ENCODE results near the gene PHF19. TPM values are rescaled to one million over a fixed set of nuclear protein-coding genes. Genes with fewer than 3 reads are reported as not detected.

Gene PHF19
- polyA plus RNA-seq, 1 of the 3 experiments (the other 2 are of a cell fraction): 33.4 TPM

- no peak for DNase-seq
- H3K9me3 ChIP-seq: no peaks in the 10 kb centered on the region
- H2AFZ ChIP-seq (ENCODE audit: low read depth): no peak overlapping the region
- WGBS (ENCODE audit: low lambda C conversion rate): 93% methylated on average over 14 of the region's 14 CpGs
- TF ChIP-seq RFX5 (IDR thresholded peaks at IDR 0.05; ENCODE audit: low read length) (no peak), EP300 (IDR thresholded peaks at IDR 0.05; ENCODE audit: borderline replicate concordance in 1 of 2, low read depth in 1 of 2, low read length in 1 of 2) (no peak), FOXM1 (IDR thresholded peaks at IDR 0.05; ENCODE audit: low read depth) (no peak), PBX3 (IDR thresholded peaks at IDR 0.05) (no peak), GABPA (IDR thresholded peaks at IDR 0.05; ENCODE audit: low read depth) (no peak), NFIC (IDR thresholded peaks at IDR 0.05; ENCODE audit: borderline replicate concordance) (no peak), ZBTB33 (IDR thresholded peaks at IDR 0.05; ENCODE audit: borderline replicate concordance, low read depth) (no peak), POLR2AphosphoS5 (IDR thresholded peaks at IDR 0.05; ENCODE audit: low read depth, low read length) (no peak), REST (IDR thresholded peaks at IDR 0.05; ENCODE audit: low read depth, low read length) (no peak), MXI1 (IDR thresholded peaks at IDR 0.05; ENCODE audit: low read depth, low read length) (no peak), ELF1 (IDR thresholded peaks at IDR 0.05) (no peak), CTCF (IDR thresholded peaks at IDR 0.05) (no peak), GATA2 (CRISPR knock-in tag; IDR thresholded peaks at IDR 0.05) (no peak), IRF3 (IDR thresholded peaks at IDR 0.05; ENCODE audit: low read depth, low read length) (no peak), JUND (IDR thresholded peaks at IDR 0.05) (no peak), NRF1 (IDR thresholded peaks at IDR 0.05; ENCODE audit: low read depth, low read length) (no peak), FOXJ3 (CRISPR knock-in tag; IDR thresholded peaks at IDR 0.05) (no peak), SMC3 (IDR thresholded peaks at IDR 0.05; ENCODE audit: low read depth, low read length) (no peak)
- no peaks in the 10 kb centered on the region for H3K79me2 ChIP-seq (ENCODE audit: insufficient read depth)
- peaks cover 5 to 11% of the 10 kb centered on the region in 2 experiments; a peak in 2 of 4 replicates for H3K4me1 ChIP-seq (ENCODE audit: control insufficient read depth in 1 of 2, insufficient read depth in 2 of 2, low read depth in 1 of 2, low read length in 1 of 2)
- peaks cover 11% of the 10 kb centered on the region for H3F3A ChIP-seq (replicated peaks; ENCODE audit: insufficient read depth)
- POLR2A ChIA-PET: interaction anchor here (0.9 kb wide), 1 partner anchor 35 kb away, joined by 3 read pairs; no protein-coding TSS in a partner anchor
- H3K4me2 ChIP-seq: no peak overlapping the region
- H3K9me2 ChIP-seq: no peaks in the 10 kb centered on the region
- no peaks in the 10 kb centered on the region for H4K20me1 ChIP-seq (ENCODE audit: insufficient read depth)
- CTCF ChIA-PET: interaction anchor here (0.8 to 1.5 kb wide), 3 partner anchors 10 to 46 kb away, joined by 3 to 4 read pairs (median 4); no protein-coding TSS in a partner anchor
- H3K4me3 ChIP-seq (ENCODE audit: low read depth in 2 of 2, low read length in 1 of 2): no peak overlapping the region
- H3K27ac ChIP-seq (ENCODE audit: low read depth in 2 of 2, low read length in 1 of 2): no peak overlapping the region
- H3K27me3 ChIP-seq (ENCODE audit: insufficient read depth): no peaks in the 10 kb centered on the region
- H3K9ac ChIP-seq: no peak overlapping the region
- no peaks in the 10 kb centered on the region for H3K36me3 ChIP-seq (replicated peaks in 1 of 2; ENCODE audit: control insufficient read depth in 1 of 2, insufficient read depth in 2 of 2, low read length in 1 of 2)
Measured at GRCh38 chr9:120890320-120891244, 13.6 kb upstream of the PHF19 start.
